ENCODE measurements around the gene HOXB2.

Gene HOXB2

GRCh38 chr17:48584223-48584741 lies 39.4 kb upstream of the HOXB2 start:
- Histone ChIP-seq H3K9me3 (ENCODE audit: insufficient read depth, low read length, severe bottlenecking) (no peaks in the 10 kb centered on the region), H3K4me1 (ENCODE audit: insufficient read depth, low read length) (peaks cover 6% of the 10 kb centered on the region; the same call in 1 of the 2 replicates), H3K27me3 (ENCODE audit: insufficient read depth, low read length, poor library complexity) (peaks cover 33% of the 10 kb centered on the region), H4K20me1 (ENCODE audit: insufficient read depth, low read length) (peaks cover 4% of the 10 kb centered on the region; the same call in 1 of the 2 replicates), H3K79me2 (ENCODE audit: insufficient read depth, low read length) (no peaks in the 10 kb centered on the region), H2AFZ (ENCODE audit: low read depth, low read length) (no peak overlapping the region), H3K9ac (ENCODE audit: low read depth, low read length) (no peak overlapping the region), H3K4me3 (ENCODE audit: low read depth in 1 of 2, low read length in 2 of 2) (no peak overlapping the region), H3K27ac (ENCODE audit: low read length) (no peak overlapping the region), H3K36me3 (ENCODE audit: insufficient read depth, low read length) (no peaks in the 10 kb centered on the region), H3K4me2 (ENCODE audit: insufficient read depth, low read length) (no peak overlapping the region)
- DNase-seq (no peak), ATAC-seq (ENCODE audit: insufficient read depth, low read depth) (no peak)
- TF ChIP-seq CTCF (IDR thresholded peaks at IDR 0.05; ENCODE audit: borderline replicate concordance, extremely low read depth, low read length, poor library complexity, severe bottlenecking) (no peak), EZH2 (IDR thresholded peaks at IDR 0.05; ENCODE audit: borderline replicate concordance, low read depth, low read length, severe bottlenecking) (no peak)

- peaks cover 6% of the 10 kb centered on the region; the same call in 1 of the 2 replicates for H3K4me1 ChIP-seq (ENCODE audit: insufficient read depth, low read length)
- no peak overlapping the region for H3K4me3 ChIP-seq (ENCODE audit: low read depth in 1 of 2, low read length in 2 of 2)
Observed at GRCh38 chr17:48583708-48584222, 38.9 kb upstream of the HOXB2 start.

GRCh38 chr17:48582750-48583069 lies 37.8 kb upstream of the HOXB2 start:
- Histone ChIP-seq H3K27ac (ENCODE audit: low read length) (no peak overlapping the region), H2AFZ (ENCODE audit: low read depth, low read length) (no peak overlapping the region)
- DNase-seq, result no peak

More at GRCh38 chr17:48583708-48584222, 38.9 kb upstream of the HOXB2 start:
- H2AFZ ChIP-seq (ENCODE audit: low read depth, low read length), result no peak overlapping the region
- H3K27me3 ChIP-seq (ENCODE audit: insufficient read depth, low read length, poor library complexity), result peaks cover 28% of the 10 kb centered on the region
- TF ChIP-seq CTCF (IDR thresholded peaks at IDR 0.05; ENCODE audit: borderline replicate concordance, extremely low read depth, low read length, poor library complexity, severe bottlenecking) (no peak), EZH2 (IDR thresholded peaks at IDR 0.05; ENCODE audit: borderline replicate concordance, low read depth, low read length, severe bottlenecking) (no peak)
- DNase-seq, result no peak
- H3K27ac ChIP-seq (ENCODE audit: low read length), result no peak overlapping the region
- no peaks in the 10 kb centered on the region for H3K36me3 ChIP-seq (ENCODE audit: insufficient read depth, low read length)
- no peak overlapping the region for H3K9ac ChIP-seq (ENCODE audit: low read depth, low read length)
- no peaks in the 10 kb centered on the region for H3K9me3 ChIP-seq (ENCODE audit: insufficient read depth, low read length, severe bottlenecking)
- H3K4me2 ChIP-seq (ENCODE audit: insufficient read depth, low read length), result no peak overlapping the region
- H3K79me2 ChIP-seq (ENCODE audit: insufficient read depth, low read length), result no peaks in the 10 kb centered on the region
- no peak for ATAC-seq (ENCODE audit: insufficient read depth, low read depth)
- H4K20me1 ChIP-seq (ENCODE audit: insufficient read depth, low read length), result peaks cover 4% of the 10 kb centered on the region; the same call in 1 of the 2 replicates

More at GRCh38 chr17:48582750-48583069, 37.8 kb upstream of the HOXB2 start:
- Histone ChIP-seq H4K20me1 (ENCODE audit: insufficient read depth, low read length) (peaks cover 4% of the 10 kb centered on the region; the same call in 1 of the 2 replicates), H3K27me3 (ENCODE audit: insufficient read depth, low read length, poor library complexity) (peaks cover 17% of the 10 kb centered on the region), H3K4me1 (ENCODE audit: insufficient read depth, low read length) (peaks cover 6% of the 10 kb centered on the region; the same call in 1 of the 2 replicates), H3K36me3 (ENCODE audit: insufficient read depth, low read length) (no peaks in the 10 kb centered on the region), H3K9me3 (ENCODE audit: insufficient read depth, low read length, severe bottlenecking) (no peaks in the 10 kb centered on the region), H3K9ac (ENCODE audit: low read depth, low read length) (no peak overlapping the region), H3K79me2 (ENCODE audit: insufficient read depth, low read length) (no peaks in the 10 kb centered on the region), H3K4me3 (ENCODE audit: low read depth in 1 of 2, low read length in 2 of 2) (no peak overlapping the region), H3K4me2 (ENCODE audit: insufficient read depth, low read length) (no peak overlapping the region)
- TF ChIP-seq CTCF (IDR thresholded peaks at IDR 0.05; ENCODE audit: borderline replicate concordance, extremely low read depth, low read length, poor library complexity, severe bottlenecking) (no peak), EZH2 (IDR thresholded peaks at IDR 0.05; ENCODE audit: borderline replicate concordance, low read depth, low read length, severe bottlenecking) (no peak)
- no peak for ATAC-seq (ENCODE audit: insufficient read depth, low read depth)

Measured in DND-41 (cell line).